ENCODE results near the gene ITGB6.

The ITGB6 gene

GRCh38 chr2:160051371-160051800 is 148.7 kb downstream of the ITGB6 start:
- DNase-seq (ENCODE audit: low read depth in 3 of 3) = no peak

DNA sequence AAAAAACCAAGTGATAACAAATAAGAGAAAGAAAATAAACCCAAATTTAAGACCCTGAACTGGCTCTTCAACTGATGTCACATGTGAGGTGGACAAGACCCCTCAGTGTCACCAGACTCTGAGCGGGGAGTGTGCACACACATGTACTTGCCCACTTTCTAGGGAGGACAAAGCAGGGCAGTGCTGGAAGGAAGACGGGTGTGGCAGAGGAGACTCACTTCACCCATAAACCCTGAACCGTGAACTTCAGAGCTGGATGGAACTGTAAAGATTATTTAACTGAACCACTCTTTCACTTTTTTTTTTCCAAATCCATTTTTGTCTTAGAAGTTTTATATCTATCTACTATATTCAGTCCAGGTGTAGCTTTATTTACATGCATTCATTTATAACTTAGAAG is 149.9 kb downstream of the ITGB6 start:
- DNase-seq (ENCODE audit: low read depth in 3 of 3) = no peak
